Renal pelvis (tissue), 3 donors: Measurements from ENCODE around the gene ATG7. TPM values are rescaled to one million over a fixed set of nuclear protein-coding genes. Genes with fewer than 3 reads are reported as not detected.

Experiments used
- polyA plus RNA-seq, 3 donors: library from polyadenylated mRNA; unstranded; fragments of 120-200 nt; gene quantifications; one replicate each; pipeline ENCODE4 v1.2.1, GENCODE V29; 2013; ENCODE audit not compliant: insufficient read length in 3 of 3

Gene ATG7
- polyA plus RNA-seq, 3 donors = 22.8 to 24.0 (median 23.0) TPM

Other genes with a start within 250 kb of the ATG7 start
- gene HRH1, start 117.9 kb upstream of the ATG7 start, polyA plus RNA-seq = 1 to 10 TPM; 1.9 to 2.2 (median 2.1) TPM